PC-9 (cell line): ENCODE data around the gene CAPN14. TPM values are rescaled to one million over a fixed set of nuclear protein-coding genes. Genes with fewer than 3 reads are reported as not detected.

ENCODE experiments used
- BruUV-seq: library from RNA; stranded (reverse); fragments of 400-500 nt; replicated peaks from 2 replicates; lab custom pipeline; 2021; lab: Mats Ljungman, UMichigan
- CTCF ChIA-PET: fragments of 300-600 bp; sonication (Branson Sonifier 250); formaldehyde crosslinking; loops from one replicate; lab custom pipeline; 2022; ENCODE audit warnings: antibody characterized with exemption; lab: Charles Lee
- POLR2A ChIA-PET: fragments of 300-600 bp; sonication (Branson Sonifier 250); formaldehyde crosslinking; loops from one replicate; lab custom pipeline; 2022; ENCODE audit warnings: antibody characterized with exemption; ENCODE audit not compliant: unreplicated experiment; lab: Charles Lee
- DNase-seq, 2 experiments: peaks; one replicate each; pipeline versions ENCODE4 v3.0.0 to v3.0.0-alpha.2; 2015 to 2022; ENCODE audit warnings: mixed read lengths in 1 of 2
- H2AFZ ChIP-seq: fragments of 200-600 bp; sonication (generic); 2 replicates; pipeline ENCODE4 v1.8.1; 2017; ENCODE audit warnings: antibody characterized with exemption
- H3F3A ChIP-seq: fragments of 200-600 bp; sonication (generic); 2 replicates; pipeline ENCODE4 v1.8.1; 2017; ENCODE audit warnings: antibody characterized with exemption, mild to moderate bottlenecking, low read depth; ENCODE audit not compliant: insufficient read depth
- H3K27ac ChIP-seq: fragments of 200-600 bp; sonication (generic); 2 replicates; pipeline ENCODE4 v1.6.1; 2016; ENCODE audit warnings: mixed run types
- H3K27me3 ChIP-seq: fragments of 200-600 bp; sonication (generic); 2 replicates; pipeline ENCODE4 v1.6.1; 2016; ENCODE audit warnings: low read depth, mixed run types; ENCODE audit not compliant: insufficient read depth
- H3K36me3 ChIP-seq: fragments of 200-600 bp; sonication (generic); 2 replicates; pipeline ENCODE4 v1.6.1; 2016; ENCODE audit warnings: low read depth, mixed run types
- H3K4me1 ChIP-seq: fragments of 200-600 bp; sonication (generic); replicated peaks from 2 replicates; pipeline ENCODE4 v1.6.1; 2016; ENCODE audit warnings: mixed run types; ENCODE audit not compliant: insufficient read depth
- H3K4me2 ChIP-seq: fragments of 200-600 bp; sonication (generic); 2 replicates; pipeline ENCODE4 v1.6.1; 2017; ENCODE audit warnings: mixed run types
- H3K4me3 ChIP-seq: fragments of 200-600 bp; sonication (generic); 2 replicates; pipeline ENCODE4 v1.6.1; 2016; ENCODE audit warnings: mixed run types
- H3K79me2 ChIP-seq: fragments of 200-600 bp; sonication (generic); 2 replicates; pipeline ENCODE4 v1.6.1; 2017; ENCODE audit warnings: low read depth, mixed run types
- H3K9me2 ChIP-seq: fragments of 200-600 bp; sonication (generic); 2 replicates; pipeline ENCODE4 v1.8.1; 2017; ENCODE audit warnings: mild to moderate bottlenecking; ENCODE audit not compliant: insufficient read depth
- H3K9me3 ChIP-seq: fragments of 200-600 bp; sonication (generic); 2 replicates; pipeline ENCODE4 v1.8.1; 2016; ENCODE audit warnings: low read depth; ENCODE audit not compliant: insufficient read depth
- H4K20me1 ChIP-seq: fragments of 200-600 bp; sonication (generic); 2 replicates; pipeline ENCODE4 v1.8.1; 2017; ENCODE audit not compliant: insufficient read depth
- CTCF ChIP-seq: fragments of 200-600 bp; sonication (generic); conservative IDR thresholded peaks from 2 replicates; pipeline ENCODE4 v1.6.1; 2017; ENCODE audit warnings: mixed run types, antibody characterized with exemption, mild to moderate bottlenecking, moderate library complexity
- EZH2 ChIP-seq: fragments of 200-600 bp; sonication (generic); IDR thresholded peaks from 2 replicates; pipeline ENCODE4 v1.8.0; 2017; ENCODE audit warnings: antibody characterized with exemption, low read depth
- intact Hi-C: fragments of 100-400 bp; cut with micrococcal nuclease; formaldehyde crosslinking; loops from one replicate; pipeline ENCODE4 v1.10.0; 2022; ENCODE audit not compliant: unreplicated experiment
- total RNA-seq: library from RNA; stranded (reverse); gene quantifications from 2 replicates; pipeline ENCODE4 v1.2.3, GENCODE V29; 2021

CAPN14 gene
- total RNA-seq, 1 experiment from 2014 or later, result 0.35 TPM

DNA sequence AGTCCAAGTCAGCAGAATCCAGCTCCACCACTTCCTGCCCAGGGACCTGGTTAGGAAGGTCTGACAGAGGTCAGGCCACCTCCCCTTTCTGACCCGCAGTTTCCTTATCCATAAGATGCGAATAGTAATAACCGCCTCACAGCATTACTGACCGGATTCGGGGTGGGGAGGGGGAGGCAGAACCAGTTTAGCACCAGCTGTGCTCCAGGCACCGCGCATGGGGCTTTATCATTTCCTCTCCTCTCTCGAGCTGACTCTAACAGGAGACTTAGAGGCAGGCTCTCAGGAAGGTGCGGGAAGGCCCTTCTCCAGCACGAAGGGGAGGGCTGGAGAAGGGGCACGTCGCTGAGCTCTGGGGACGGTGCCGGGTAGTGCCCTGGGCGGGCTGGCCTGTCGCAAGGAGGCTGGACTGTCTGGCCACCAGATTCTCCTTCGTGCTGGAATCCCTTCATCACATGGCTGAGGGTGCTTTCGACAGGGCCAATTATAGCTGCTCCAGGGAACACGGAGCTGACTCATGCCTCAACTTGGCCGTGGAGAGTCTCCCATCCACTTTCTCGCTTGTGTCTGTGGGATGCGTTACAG, 22.4 kb upstream of the CAPN14 start:
- ChIA-PET POLR2A (no interaction called here), CTCF (no interaction called here)
- intact Hi-C loops, result no loop called here
- Histone ChIP-seq H3K36me3 (no peaks in the 10 kb centered on the region), H3K27ac (no peak overlapping the region), H3K9me3 (no peaks in the 10 kb centered on the region), H3K79me2 (no peaks in the 10 kb centered on the region), H4K20me1 (no peaks in the 10 kb centered on the region), H3K4me2 (no peak overlapping the region), H2AFZ (no peak overlapping the region), H3K27me3 (no peaks in the 10 kb centered on the region), H3K4me1 (no peaks in the 10 kb centered on the region), H3K4me3 (no peak overlapping the region), H3K9me2 (no peaks in the 10 kb centered on the region), H3F3A (peaks cover 5% of the 10 kb centered on the region; the same call in 1 of the 2 replicates)
- DNase-seq, result no peak
- TF ChIP-seq EZH2, result no peak
- no peak for TF ChIP-seq CTCF
- BruUV-seq, result no TSS peak

DNA sequence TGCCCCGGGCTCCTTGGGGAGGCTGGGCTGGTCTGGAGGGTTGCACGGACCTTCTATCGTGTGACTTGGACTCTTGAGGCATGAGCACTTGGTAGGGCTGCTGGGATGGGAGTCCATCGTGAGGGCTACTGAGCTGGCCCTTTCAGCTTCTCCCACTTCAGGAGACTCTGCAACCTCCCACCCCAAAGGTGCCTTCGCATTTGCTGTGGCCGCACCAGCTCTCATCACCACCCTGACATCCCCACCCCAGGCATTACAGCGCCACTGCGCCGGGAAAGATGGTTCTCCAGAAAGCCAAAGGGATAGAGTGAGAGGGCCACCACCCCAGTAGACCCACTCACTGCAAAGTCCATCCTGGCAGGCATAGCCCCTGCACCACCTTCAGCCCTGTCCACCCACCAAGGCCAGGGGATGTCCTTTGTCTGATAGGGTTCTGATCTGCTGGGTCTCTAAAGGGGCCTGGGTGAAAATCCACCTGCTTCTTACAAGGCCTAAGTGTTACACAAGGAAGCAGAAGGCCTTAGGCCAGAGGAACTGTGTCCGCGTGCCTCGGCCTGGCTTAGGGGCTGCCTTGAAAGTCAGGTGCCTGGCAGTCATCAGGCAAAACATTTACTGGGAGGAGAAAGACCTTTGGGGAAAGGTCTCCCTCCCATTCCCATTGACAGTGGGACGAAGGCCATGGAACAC, 21.7 kb upstream of the CAPN14 start:
- ChIA-PET POLR2A (no interaction called here), CTCF (no interaction called here)
- Histone ChIP-seq H3F3A (peaks cover 10% of the 10 kb centered on the region; the same call in 1 of the 2 replicates), H3K9me2 (no peaks in the 10 kb centered on the region), H3K27ac (no peak overlapping the region), H3K4me3 (no peak overlapping the region), H3K36me3 (no peaks in the 10 kb centered on the region), H4K20me1 (no peaks in the 10 kb centered on the region), H3K4me1 (no peaks in the 10 kb centered on the region), H2AFZ (no peak overlapping the region), H3K79me2 (no peaks in the 10 kb centered on the region), H3K4me2 (no peak overlapping the region), H3K27me3 (no peaks in the 10 kb centered on the region), H3K9me3 (no peaks in the 10 kb centered on the region)
- TF ChIP-seq EZH2, result no peak
- TF ChIP-seq CTCF, result no peak
- no peak for DNase-seq
- intact Hi-C loops, result no loop called here
- no TSS peak for BruUV-seq

DNA sequence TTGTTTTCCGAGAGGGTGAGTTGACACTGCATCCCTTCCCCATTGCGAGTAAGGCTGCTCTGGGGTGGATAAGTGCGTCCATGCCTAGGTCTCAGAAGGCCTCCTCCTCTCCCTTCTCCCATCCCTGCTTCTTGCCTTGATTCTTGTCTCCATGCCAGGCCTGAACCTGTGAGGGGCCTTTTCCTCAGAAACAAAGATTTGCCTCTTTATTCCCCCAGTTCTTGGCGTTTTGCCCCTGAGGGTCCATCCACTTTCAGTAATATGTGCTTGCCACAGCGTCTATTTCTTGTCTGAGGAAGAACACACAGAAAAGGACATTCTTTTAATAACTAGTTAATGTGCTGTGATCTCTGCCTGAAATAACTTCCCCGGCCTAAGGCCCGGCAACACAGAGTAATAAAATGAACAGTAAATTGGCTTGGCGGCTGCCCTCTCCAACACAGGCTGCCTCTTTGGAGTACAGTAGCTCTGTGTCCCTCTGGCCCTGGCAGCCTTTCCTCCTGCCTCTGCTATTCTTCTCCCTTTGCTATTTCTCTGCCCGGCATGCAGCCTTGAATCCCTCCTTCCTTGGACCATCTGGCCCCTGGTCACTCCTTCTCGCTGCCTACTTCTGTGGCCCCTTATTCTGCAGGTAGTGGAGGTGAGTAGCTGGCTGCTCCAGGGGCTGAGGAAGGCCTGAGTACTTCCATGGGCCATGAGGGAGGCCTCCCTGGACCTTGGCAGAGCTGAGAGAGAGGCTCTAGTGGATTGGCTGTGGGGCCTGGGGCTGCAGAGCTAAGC, 21.0 kb upstream of the CAPN14 start:
- H3K79me2 ChIP-seq, result no peaks in the 10 kb centered on the region
- H3K4me3 ChIP-seq, result no peak overlapping the region
- no peaks in the 10 kb centered on the region for H3K9me3 ChIP-seq
- H3K27ac ChIP-seq, result no peak overlapping the region
- peaks cover 10% of the 10 kb centered on the region; the same call in 1 of the 2 replicates for H3F3A ChIP-seq
- H3K27me3 ChIP-seq, result no peaks in the 10 kb centered on the region
- no peak overlapping the region for H2AFZ ChIP-seq
- TF ChIP-seq CTCF (no peak), EZH2 (no peak)
- peaks cover 4% of the 10 kb centered on the region for H3K4me1 ChIP-seq
- H4K20me1 ChIP-seq, result no peaks in the 10 kb centered on the region
- no TSS peak for BruUV-seq
- no peak overlapping the region for H3K4me2 ChIP-seq
- ChIA-PET CTCF (no interaction called here), POLR2A (no interaction called here)
- H3K9me2 ChIP-seq, result no peaks in the 10 kb centered on the region
- H3K36me3 ChIP-seq, result no peaks in the 10 kb centered on the region
- intact Hi-C loops, result no loop called here
- no peak for DNase-seq
